Endothelial cell of umbilical vein (primary cell): Measurements from ENCODE around the gene CCNK. TPM values are rescaled to one million over a fixed set of nuclear protein-coding genes. Genes with fewer than 3 reads are reported as not detected.

ENCODE experiments used
- BruUV-seq: library from RNA; stranded (reverse); fragments of 400-500 nt; replicated peaks from 2 replicates; lab custom pipeline; 2021; lab: Mats Ljungman, UMichigan
- CTCF ChIA-PET: fragments of 300-600, 350-600 bp; sonication (Branson Sonifier 250); formaldehyde crosslinking; loops from one replicate; lab custom pipeline; 2021; ENCODE audit warnings: antibody characterized with exemption, inconsistent platforms; lab: Charles Lee
- POLR2A ChIA-PET: fragments of 300-600, 350-600 bp; sonication (Branson Sonifier 250); formaldehyde crosslinking; loops from one replicate; lab custom pipeline; 2021; ENCODE audit warnings: antibody characterized with exemption, inconsistent platforms; lab: Charles Lee
- DNase-seq: peaks from one replicate; pipeline ENCODE4 v3.0.0-alpha.2; 2011; ENCODE audit warnings: low read depth, low spot score
- FAIRE-seq: peaks from 2 replicates; lab custom pipeline; 2011; peaks lifted over from hg19 to GRCh38; lab: Jason Lieb, UNC
- H2AFZ ChIP-seq: 2 replicates; pipeline ENCODE4 v1.6.0; 2012; ENCODE audit warnings: low read depth, low read length, control low read depth, inconsistent platforms
- H3K27ac ChIP-seq: 2 replicates; pipeline ENCODE4 v1.5.1; 2011; ENCODE audit warnings: low read depth, mild to moderate bottlenecking, control low read depth, low read length, moderate library complexity; ENCODE audit not compliant: insufficient read depth
- H3K27me3 ChIP-seq, 2 experiments: 2 replicates each; pipeline versions ENCODE4 v1.6.0 to v1.6.1; 2011; ENCODE audit warnings: low read length in 2 of 2, mixed read lengths in 1 of 2; ENCODE audit not compliant: control insufficient read depth in 2 of 2, insufficient read depth in 2 of 2
- H3K36me3 ChIP-seq, 2 experiments: 2 replicates in 1 of 2; 3 replicates in 1 of 2; pipeline ENCODE4 v1.5.1; 2011; ENCODE audit warnings: low read length in 2 of 2, mild to moderate bottlenecking in 1 of 2, moderate library complexity in 1 of 2; ENCODE audit not compliant: control insufficient read depth in 2 of 2, insufficient read depth in 2 of 2; ENCODE audit errors: extremely low read depth in 1 of 2
- H3K4me1 ChIP-seq: 3 replicates; pipeline ENCODE4 v1.5.1; 2011; ENCODE audit warnings: mild to moderate bottlenecking, low read length; ENCODE audit not compliant: control insufficient read depth, insufficient read depth; ENCODE audit errors: extremely low read depth
- H3K4me2 ChIP-seq: 2 replicates; pipeline ENCODE4 v1.6.1; 2011; ENCODE audit warnings: low read length, control low read depth, mixed read lengths; ENCODE audit not compliant: insufficient read depth
- H3K4me3 ChIP-seq, 3 experiments: fragments of 200-600 bp in 1 of 3; sonication (generic), shearing (Covaris generic) in 1 of 3; replicated peaks in 1 of 3; 2 replicates each; pipeline ENCODE4 v1.5.1; 2011 to 2016; ENCODE audit warnings: control low read depth in 3 of 3, low read length in 3 of 3, mild to moderate bottlenecking in 2 of 3, inconsistent platforms in 1 of 3, low read depth in 1 of 3, moderate library complexity in 1 of 3; ENCODE audit not compliant: insufficient read depth in 1 of 3
- H3K79me2 ChIP-seq: 2 replicates; pipeline ENCODE4 v1.6.0; 2012; ENCODE audit warnings: low read length, inconsistent platforms; ENCODE audit not compliant: control insufficient read depth, insufficient read depth
- H3K9ac ChIP-seq: replicated peaks from 2 replicates; pipeline ENCODE3; 2011; ENCODE audit warnings: low read length, control low read depth; ENCODE audit not compliant: insufficient read depth; ENCODE audit errors: extremely low read depth
- H3K9me1 ChIP-seq: replicated peaks from 3 replicates; pipeline ENCODE4 v1.6.0; 2011; ENCODE audit warnings: mild to moderate bottlenecking, low read length; ENCODE audit not compliant: control insufficient read depth, insufficient read depth; ENCODE audit errors: extremely low read depth
- H3K9me3 ChIP-seq: replicated peaks from 2 replicates; pipeline ENCODE4 v1.5.1; 2012; ENCODE audit warnings: low read length, inconsistent platforms; ENCODE audit not compliant: control insufficient read depth, insufficient read depth
- H4K20me1 ChIP-seq: replicated peaks from 2 replicates; pipeline ENCODE3; 2011; ENCODE audit warnings: mild to moderate bottlenecking, low read length; ENCODE audit not compliant: control insufficient read depth, insufficient read depth; ENCODE audit errors: extremely low read depth
- CTCF ChIP-seq, 2 donors: IDR thresholded peaks; 1 replicate in 1 of 2; 2 replicates in 1 of 2; pipeline ENCODE4 v1.5.1; 2011; ENCODE audit warnings: low read length in 2 of 2, mild to moderate bottlenecking in 2 of 2, moderate library complexity in 2 of 2, control low read depth in 1 of 2, inconsistent platforms in 1 of 2, low read depth in 1 of 2; ENCODE audit not compliant: insufficient read depth in 1 of 2; ENCODE audit errors: extremely low read depth in 1 of 2
- EZH2 ChIP-seq: IDR thresholded peaks from 2 replicates; pipeline ENCODE4 v1.6.1; 2012; ENCODE audit warnings: borderline replicate concordance, low read depth, mild to moderate bottlenecking, moderate library complexity, low read length, inconsistent platforms; ENCODE audit not compliant: severe bottlenecking
- FOS ChIP-seq: IDR thresholded peaks from 2 replicates; pipeline ENCODE4 v1.6.1; 2011; ENCODE audit warnings: mild to moderate bottlenecking, low read length, moderate library complexity, borderline replicate concordance; ENCODE audit not compliant: insufficient read depth
- GATA2 ChIP-seq: IDR thresholded peaks from 2 replicates; pipeline ENCODE4 v1.7.0; 2011; ENCODE audit warnings: low read depth, mild to moderate bottlenecking, moderate library complexity, mixed read lengths, low read length; ENCODE audit not compliant: insufficient read length, insufficient read depth
- JUN ChIP-seq: IDR thresholded peaks from 2 replicates; pipeline ENCODE4 v1.6.1; 2011; ENCODE audit warnings: borderline replicate concordance, low read depth; ENCODE audit not compliant: insufficient read length, insufficient read depth
- MAX ChIP-seq: IDR thresholded peaks from 2 replicates; pipeline ENCODE4 v1.6.1; 2011; ENCODE audit not compliant: insufficient read depth, insufficient read length
- MYC ChIP-seq: IDR thresholded peaks from one replicate; pipeline ENCODE4 v1.6.1; 2011; ENCODE audit warnings: mild to moderate bottlenecking, low read depth, low read length
- POLR2A ChIP-seq: IDR thresholded peaks from 2 replicates; pipeline ENCODE4 v1.6.1; 2012; ENCODE audit warnings: low read depth, mild to moderate bottlenecking, control low read depth, low read length
- POLR2AphosphoS5 ChIP-seq: IDR thresholded peaks from 2 replicates; pipeline ENCODE4 v1.6.1; 2012; ENCODE audit warnings: low read depth, mild to moderate bottlenecking, control low read depth, low read length, moderate library complexity; ENCODE audit not compliant: insufficient read depth
- dilution Hi-C: fragments of 300-500 bp; cut with MboI; formaldehyde crosslinking; loops from one replicate; pipeline ENCODE4 v1.15.0; 2019; ENCODE audit warnings: low sequenced_read_pairs; ENCODE audit not compliant: extremely low pct_ligation_motif_present
- intact Hi-C: fragments of 100-400 bp; cut with micrococcal nuclease; formaldehyde crosslinking; loops from one replicate; pipeline ENCODE4 v1.10.0; 2022
- polyA plus RNA-seq, 4 experiments: library from polyadenylated mRNA; depleted of rRNA in 3 of 4; stranded (reverse) in 3 of 4; unstranded in 1 of 4; fragments of >200 nt; gene quantifications; 2 replicates each; pipeline versions ENCODE4 v1.2.1 to v1.2.3, GENCODE V29; 2011 to 2012; ENCODE audit warnings: missing spikeins in 1 of 4
- total RNA-seq: library from RNA; stranded (reverse); gene quantifications from 2 replicates; pipeline ENCODE4 v1.2.3, GENCODE V29; 2021

The CCNK gene
- total and polyA plus RNA-seq, 2 donors (not counting 3 experiments of a cell fraction or from before 2014, with no cell fraction given), result 11.9 to 59.3 TPM

DNA sequence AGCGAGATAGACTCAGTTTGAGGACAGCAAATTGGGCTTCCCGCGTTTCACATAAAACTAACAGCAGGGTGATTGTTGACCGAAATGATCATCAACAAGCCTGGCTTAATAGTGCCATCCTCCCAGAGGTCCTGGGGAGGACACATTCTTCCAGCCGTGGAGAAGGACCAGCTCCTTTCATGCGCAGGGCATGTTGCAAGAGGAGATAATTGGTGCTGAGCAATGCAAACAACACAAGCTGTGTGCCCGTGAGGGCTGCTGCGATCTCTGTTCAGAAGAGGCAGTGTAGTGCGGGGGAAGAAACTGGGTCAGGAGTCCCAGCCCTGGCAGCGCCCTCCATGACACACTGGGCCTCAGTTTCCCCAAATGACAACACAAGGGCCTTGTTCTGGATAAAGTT is 68.5 kb downstream of the CCNK start:
- Histone ChIP-seq H3K4me3 (no peak overlapping the region), H3K9ac (no peak overlapping the region), H3K4me2 (no peak overlapping the region), H2AFZ (no peak overlapping the region), H3K9me1 (no peaks in the 10 kb centered on the region), H3K4me1 (no peaks in the 10 kb centered on the region), H3K9me3 (no peaks in the 10 kb centered on the region), H3K79me2 (no peaks in the 10 kb centered on the region), H3K27me3 (no peaks in the 10 kb centered on the region), H3K36me3 (no peaks in the 10 kb centered on the region), H4K20me1 (no peaks in the 10 kb centered on the region), H3K27ac (no peak overlapping the region)
- dilution Hi-C loops, result no loop called here
- FAIRE-seq (no peak), DNase-seq (no peak)
- no TSS peak for BruUV-seq
- ChIA-PET POLR2A (no interaction called here), CTCF (no interaction called here)
- intact Hi-C loops, result no loop called here
- no peak for TF ChIP-seq JUN
- TF ChIP-seq CTCF (IDR thresholded peaks at IDR 0.05; ENCODE audit: extremely low read depth in 1 of 2, insufficient read depth in 1 of 2, low read depth in 1 of 2, low read length in 2 of 2), result no peak
- TF ChIP-seq POLR2A, result no peak
- TF ChIP-seq GATA2, result no peak
- no peak for TF ChIP-seq MAX
- no peak for TF ChIP-seq POLR2AphosphoS5
- TF ChIP-seq EZH2, result no peak
- TF ChIP-seq MYC, result no peak
- TF ChIP-seq FOS, result no peak
